H1 (cell line): ENCODE data around the gene ZACN. TPM values are rescaled to one million over a fixed set of nuclear protein-coding genes. Genes with fewer than 3 reads are reported as not detected.

Source experiments
- CBX8 ChIP-seq: fragments of 300-800, 300-1000 bp; sonication (generic); IDR thresholded peaks from 2 replicates; pipeline ENCODE4 v1.7.1; 2016; ENCODE audit warnings: low read depth, low read length, borderline replicate concordance
- CTCF ChIP-seq, 3 experiments: IDR thresholded peaks; 1 replicate in 2 of 3; 2 replicates in 1 of 3; pipeline versions ENCODE4 v1.5.1 to v1.6.1; 2011; ENCODE audit warnings: low read length in 3 of 3, mild to moderate bottlenecking in 3 of 3, inconsistent platforms in 2 of 3, low read depth in 1 of 3, moderate library complexity in 1 of 3; ENCODE audit not compliant: insufficient read depth in 1 of 3; ENCODE audit errors: control extremely low read depth in 1 of 3
- polyA plus RNA-seq, 7 experiments: library from polyadenylated mRNA; depleted of rRNA in 3 of 7; stranded (reverse) in 5 of 7; unstranded in 2 of 7; fragments of >200 nt in 5 of 7; fragments of 200-250 nt in 2 of 7; gene quantifications; 1 replicate in 5 of 7; 2 replicates in 1 of 7; 4 replicates in 1 of 7; pipeline versions ENCODE4 v1.2.1 to v1.2.3, GENCODE V29; 2011 to 2013; ENCODE audit warnings: missing spikeins in 2 of 7, mixed read lengths in 2 of 7
- total RNA-seq: library from RNA; stranded (reverse); fragmentation: NEBNext Ultra II Directional; extraction: Animal tissue kit (Norgen Biotek cat#: 25700); gene quantifications from 2 replicates; pipeline ENCODE4 v1.2.1, GENCODE V29; 2021

ZACN gene
- total and polyA plus RNA-seq, 2 of the 8 experiments (the other 6 are each of a cell fraction or from before 2014, with no cell fraction given), result 0.26 TPM; not detected in 1

- TF ChIP-seq CBX8 (no peak), CTCF (IDR thresholded peaks at IDR 0.05; ENCODE audit: control extremely low read depth in 1 of 3, insufficient read depth in 1 of 3, low read depth in 1 of 3, low read length in 3 of 3) (no peak)
These were observed 25.5 kb upstream of the ZACN start (continued) for GRCh38 chr17:76053246-76054111.
